Kidney (tissue), 14 donors: ENCODE data around the gene SCN2B. TPM values are rescaled to one million over a fixed set of nuclear protein-coding genes. Genes with fewer than 3 reads are reported as not detected.

ENCODE experiments used
- DNase-seq, 5 donors: peaks; one replicate each; pipeline ENCODE4 v3.0.0-alpha.2; 2013 to 2020
- FAIRE-seq: peaks from 2 replicates; lab custom pipeline; 2012; peaks lifted over from hg19 to GRCh38; lab: Jason Lieb, UNC
- H3K27ac ChIP-seq, 2 donors: one replicate each; pipeline ENCODE4 v1.7.0; 2013; ENCODE audit warnings: low read depth in 2 of 2, low read length in 2 of 2, inconsistent platforms in 1 of 2
- H3K27me3 ChIP-seq: one replicate; pipeline ENCODE4 v1.7.1; 2013; ENCODE audit warnings: low read length, inconsistent platforms; ENCODE audit not compliant: control insufficient read depth, insufficient read depth
- H3K36me3 ChIP-seq, 3 donors: one replicate each; pipeline versions ENCODE4 v1.7.0 to v1.7.1; 2013; ENCODE audit warnings: low read length in 3 of 3, control low read depth in 1 of 3, inconsistent platforms in 1 of 3; ENCODE audit not compliant: insufficient read depth in 3 of 3, control insufficient read depth in 2 of 3
- H3K4me1 ChIP-seq, 3 donors: one replicate each; pipeline versions ENCODE4 v1.7.0 to v1.7.1; 2013; ENCODE audit warnings: low read length in 3 of 3, inconsistent platforms in 1 of 3, low read depth in 1 of 3; ENCODE audit not compliant: control insufficient read depth in 2 of 3, insufficient read depth in 2 of 3
- H3K4me3 ChIP-seq, 3 donors: one replicate each; pipeline versions ENCODE4 v1.7.0 to v1.8.1; 2013; ENCODE audit warnings: low read length in 3 of 3, control low read depth in 1 of 3, inconsistent platforms in 1 of 3
- H3K9ac ChIP-seq, 3 donors: one replicate each; pipeline versions ENCODE4 v1.7.0 to v1.7.1; 2013; ENCODE audit warnings: low read length in 3 of 3, control low read depth in 1 of 3, inconsistent platforms in 1 of 3
- H3K9me3 ChIP-seq, 3 donors: one replicate each; pipeline versions ENCODE4 v1.7.0 to v1.7.1; 2013; ENCODE audit warnings: low read length in 3 of 3, control low read depth in 1 of 3, inconsistent platforms in 1 of 3; ENCODE audit not compliant: control insufficient read depth in 2 of 3, insufficient read depth in 1 of 3
- CTCF ChIP-seq: IDR thresholded peaks from 3 replicates; pipeline ENCODE4 v1.5.1; 2012; ENCODE audit warnings: mild to moderate bottlenecking, moderate library complexity, borderline replicate concordance; ENCODE audit not compliant: insufficient read depth; ENCODE audit errors: extremely low read depth
- intact Hi-C: fragments of 100-400 bp; cut with DNase I; formaldehyde crosslinking; loops from one replicate; pipeline ENCODE4 v1.11.1; 2022
- polyA plus RNA-seq: library from polyadenylated mRNA; stranded (reverse); fragments of 350-450 nt; fragmentation: Illumina TruSeq; extraction: RNeasy Lipid Tissue Mini Kit (QIAGEN cat#74804); gene quantifications from one replicate; pipeline ENCODE4 v1.2.3, GENCODE V29; 2014; ENCODE audit warnings: low read depth, low replicate concordance; ENCODE audit not compliant: insufficient read depth
- total RNA-seq: library from RNA; stranded (reverse); fragmentation: NEBNext Ultra II Directional; extraction: Animal tissue kit (Norgen Biotek cat#: 25700); gene quantifications from one replicate; pipeline ENCODE4 v1.2.1, GENCODE V29; 2021
- donor health status: control.
- donor health status: control.
- donor health status: control.
- donor health status: control.
- donor health status: control.
- donor health status: DM: yes; HTN: yes; CAD: no.
- donor health status: Normal renal cell carcinoma (clear cell type).

SCN2B gene
- total and polyA plus RNA-seq, 2 donors from 2014 or later: 0.25 to 0.54 TPM

DNA sequence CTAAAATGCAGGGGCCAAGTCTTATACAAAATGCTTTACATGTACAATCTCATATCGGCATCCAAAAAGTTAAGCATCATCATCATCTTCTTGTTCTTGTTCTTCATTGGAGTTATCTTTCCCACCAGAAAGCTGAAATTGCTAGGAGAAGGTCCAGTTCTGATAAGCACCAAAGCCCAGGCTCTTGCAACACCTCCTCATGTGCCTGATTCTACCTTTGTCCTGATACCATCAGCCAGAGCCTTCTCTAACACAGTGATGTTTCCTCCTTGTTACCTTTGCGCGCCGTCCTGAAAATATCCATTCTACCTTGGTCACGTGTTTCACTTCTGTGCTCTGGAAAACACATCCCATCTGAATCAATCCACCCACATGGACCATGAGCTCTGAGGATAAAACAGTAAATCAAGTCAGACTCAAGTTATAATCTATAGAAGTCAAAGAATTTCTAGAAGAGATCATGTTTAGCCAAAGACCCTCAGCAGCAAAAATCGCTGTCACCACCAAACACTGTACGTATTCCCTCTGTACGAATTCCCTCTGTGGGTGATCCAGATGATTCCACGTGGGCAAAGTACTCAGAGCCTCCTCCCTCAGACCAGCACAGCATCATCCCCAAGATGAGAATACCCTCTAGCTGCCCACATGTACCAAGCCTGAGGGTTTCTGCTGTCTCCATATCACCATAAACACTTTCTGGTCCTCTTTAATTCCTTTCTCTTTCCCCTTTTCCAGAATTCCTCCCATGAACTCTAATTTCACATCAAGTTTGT lies 29.4 kb upstream of the SCN2B start:
- Histone ChIP-seq H3K9me3 (no peaks in the 10 kb centered on the region), H3K4me3 (no peak overlapping the region), H3K4me1 (peaks cover 0 to 13% (median 9%) of the 10 kb centered on the region in 3 donors), H3K27ac (no peak overlapping the region), H3K9ac (no peak overlapping the region), H3K36me3 (no peaks in the 10 kb centered on the region), H3K27me3 (peaks cover 2% of the 10 kb centered on the region)
- DNase-seq (no peak), FAIRE-seq (no peak)
- intact Hi-C loops: no loop called here
- no peak for TF ChIP-seq CTCF

DNA sequence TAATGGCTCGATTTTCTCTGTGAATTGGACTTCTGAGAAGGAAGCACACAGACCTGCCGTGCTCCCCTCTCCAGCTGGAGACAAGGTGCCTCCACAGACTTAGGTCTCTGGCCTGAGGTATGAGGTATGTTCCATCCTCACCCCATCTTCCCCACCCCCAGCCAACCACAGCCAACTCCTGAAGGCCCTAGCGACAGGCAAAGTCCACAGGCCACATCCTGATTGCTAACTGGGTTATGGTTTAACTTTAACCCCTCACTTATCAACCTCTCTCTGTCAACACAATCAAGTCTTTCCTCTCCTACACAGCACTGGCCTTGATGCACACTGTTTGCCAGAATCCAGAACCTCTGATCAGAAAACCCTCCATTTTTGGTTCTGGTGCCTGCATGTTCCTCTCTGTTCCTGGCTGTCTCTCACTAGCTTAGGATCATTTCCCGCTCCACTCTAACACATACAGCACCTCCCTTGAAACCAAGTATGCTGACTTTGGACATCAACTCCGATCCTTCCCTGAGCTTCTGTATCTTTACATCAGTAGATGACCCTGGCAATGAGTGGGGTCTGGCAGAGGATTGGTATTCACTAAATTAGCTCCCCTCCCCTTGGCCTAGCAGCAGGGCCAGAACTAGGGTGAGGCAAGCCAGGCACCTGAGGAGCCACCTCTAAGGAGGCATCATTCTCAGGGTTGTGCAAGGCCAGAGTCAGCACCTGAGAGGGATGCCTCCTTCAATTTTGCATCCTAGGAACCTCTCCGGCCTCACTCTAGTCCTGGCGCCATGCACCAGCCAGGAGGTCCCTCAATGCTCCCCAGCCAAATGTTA lies 26.4 kb upstream of the SCN2B start:
- peaks cover 0 to 13% (median 9%) of the 10 kb centered on the region in 3 donors for H3K4me1 ChIP-seq
- peak overlapping the region in 1 of 3 donors; percentile 20 for H3K4me3 ChIP-seq
- DNase-seq (peak in 2 of 5 donors; percentile 21 to 58), FAIRE-seq (no peak)
- H3K36me3 ChIP-seq: no peaks in the 10 kb centered on the region
- intact Hi-C loops: no loop called here
- no peaks in the 10 kb centered on the region for H3K9me3 ChIP-seq
- peak overlapping the region; percentile 16 to 28 for H3K27ac ChIP-seq
- no peak overlapping the region for H3K9ac ChIP-seq
- no peak for TF ChIP-seq CTCF
- peaks cover 2% of the 10 kb centered on the region for H3K27me3 ChIP-seq

GRCh38 chr11:118201966-118202365 lies 25.5 kb upstream of the SCN2B start:
- DNase-seq (no peak), FAIRE-seq (no peak)
- intact Hi-C loops: no loop called here
- Histone ChIP-seq H3K9ac (no peak overlapping the region), H3K36me3 (no peaks in the 10 kb centered on the region), H3K27ac (peak overlapping the region in 1 of 2 donors; percentile 3), H3K27me3 (peaks cover 2% of the 10 kb centered on the region), H3K9me3 (no peaks in the 10 kb centered on the region), H3K4me1 (peaks cover 0 to 13% (median 9%) of the 10 kb centered on the region in 3 donors), H3K4me3 (peak overlapping the region in 1 of 3 donors; percentile 20)
- no peak for TF ChIP-seq CTCF
